GM23338 (cell line): ENCODE data around the gene PPDPF. TPM values are rescaled to one million over a fixed set of nuclear protein-coding genes. Genes with fewer than 3 reads are reported as not detected.
"Not testable (repeated sequence)": the region's sequence is repeated elsewhere in the genome, so short reads cannot be mapped to it uniquely, and the experiment has no call there.

Experiments used
- ATAC-seq: fragments of 200-7000 bp; cut with Tn5 transposase; 3 replicates; pipeline ENCODE4 v1.9.1; 2020
- DNase-seq: peaks from one replicate; pipeline ENCODE4 v3.0.0-alpha.2; 2015; ENCODE audit warnings: low spot score
- H2AFZ ChIP-seq: fragments of 200-600 bp; sonication (generic); 2 replicates; pipeline ENCODE4 v1.8.0; 2016; ENCODE audit warnings: antibody characterized with exemption, mild to moderate bottlenecking, moderate library complexity
- H3F3A ChIP-seq: fragments of 200-600 bp; sonication (generic); replicated peaks from 2 replicates; pipeline ENCODE4 v1.8.0; 2017; ENCODE audit warnings: antibody characterized with exemption, mixed run types, low read depth
- H3K27ac ChIP-seq: fragments of 200-600 bp; sonication (generic); 2 replicates; pipeline ENCODE4 v1.6.1; 2016; ENCODE audit warnings: low read depth
- H3K27me3 ChIP-seq: fragments of 200-600 bp; sonication (generic); 2 replicates; pipeline ENCODE4 v1.8.0; 2016; ENCODE audit warnings: mild to moderate bottlenecking, mixed run types, moderate library complexity; ENCODE audit not compliant: insufficient read depth
- H3K36me3 ChIP-seq: fragments of 200-600 bp; sonication (generic); 2 replicates; pipeline ENCODE4 v1.8.0; 2016; ENCODE audit warnings: mild to moderate bottlenecking; ENCODE audit not compliant: insufficient read depth
- H3K4me1 ChIP-seq: fragments of 200-600 bp; sonication (generic); 2 replicates; pipeline ENCODE4 v1.8.0; 2016; ENCODE audit warnings: mild to moderate bottlenecking, moderate library complexity; ENCODE audit not compliant: insufficient read depth
- H3K4me2 ChIP-seq: fragments of 200-600 bp; sonication (generic); 2 replicates; pipeline ENCODE4 v1.7.1; 2017; ENCODE audit warnings: mixed run types
- H3K4me3 ChIP-seq: fragments of 200-600 bp; sonication (generic); 2 replicates; pipeline ENCODE4 v1.6.1; 2016; ENCODE audit warnings: mixed run types
- H3K79me2 ChIP-seq: fragments of 200-600 bp; sonication (generic); replicated peaks from 2 replicates; pipeline ENCODE4 v1.8.0; 2017; ENCODE audit warnings: mild to moderate bottlenecking; ENCODE audit not compliant: insufficient read depth
- H3K9me2 ChIP-seq: fragments of 200-600 bp; sonication (generic); 2 replicates; pipeline ENCODE4 v1.8.0; 2017; ENCODE audit not compliant: insufficient read depth
- H4K20me1 ChIP-seq: fragments of 200-600 bp; sonication (generic); replicated peaks from 2 replicates; pipeline ENCODE4 v1.8.0; 2017; ENCODE audit warnings: mild to moderate bottlenecking; ENCODE audit not compliant: insufficient read depth
- H3K27ac Mint-ChIP-seq: 2 replicates; pipeline ENCODE4 v1.8.0; 2020; ENCODE audit warnings: inconsistent platforms, mild to moderate bottlenecking, moderate library complexity, mixed read lengths
- H3K27me3 Mint-ChIP-seq: 3 replicates; pipeline ENCODE4 v1.8.0; 2022; ENCODE audit warnings: low read depth, mild to moderate bottlenecking, moderate library complexity, mixed read lengths, inconsistent platforms; ENCODE audit not compliant: insufficient read depth, poor library complexity
- H3K36me3 Mint-ChIP-seq: 3 replicates; pipeline ENCODE4 v1.8.0; 2021; ENCODE audit warnings: low read depth, mild to moderate bottlenecking, inconsistent platforms, moderate library complexity, mixed read lengths
- H3K4me1 Mint-ChIP-seq: 3 replicates; pipeline ENCODE4 v1.8.0; 2020; ENCODE audit warnings: mild to moderate bottlenecking, inconsistent platforms, mixed read lengths
- H3K4me3 Mint-ChIP-seq: 3 replicates; pipeline ENCODE4 v1.8.0; 2021; ENCODE audit warnings: moderate library complexity, mild to moderate bottlenecking, inconsistent platforms, mixed read lengths
- H3K9me3 Mint-ChIP-seq: 3 replicates; pipeline ENCODE4 v1.8.0; 2020; ENCODE audit warnings: moderate library complexity, mild to moderate bottlenecking, inconsistent platforms, mixed read lengths
- EZH2 ChIP-seq: fragments of 200-600 bp; sonication (generic); IDR thresholded peaks from one replicate; pipeline ENCODE4 v1.8.0; 2017; ENCODE audit warnings: antibody characterized with exemption, mild to moderate bottlenecking, low read depth; ENCODE audit not compliant: unreplicated experiment
- STAT1 ChIP-seq: IDR thresholded peaks from one replicate; pipeline ENCODE4 v1.6.1; 2016; ENCODE audit warnings: antibody characterized with exemption; ENCODE audit not compliant: unreplicated experiment
- ZNF114 ChIP-seq: fragments of 250-450 bp; sonication (Bioruptor Pico); IDR thresholded peaks from 2 replicates; pipeline ENCODE4 v1.5.0; 2020; ENCODE audit warnings: mild to moderate bottlenecking, moderate library complexity
- polyA plus RNA-seq: library from polyadenylated mRNA; unstranded; fragments of >200 nt; fragmentation: Nextera tagmentation; extraction: Ambion mirVana; gene quantifications from 2 replicates; pipeline ENCODE4 v1.2.1, GENCODE V29; 2016
- total RNA-seq: library from RNA; depleted of rRNA; stranded (reverse); fragments of >200 nt; shearing (Covaris generic); gene quantifications from 2 replicates; pipeline ENCODE4 v1.2.3, GENCODE V29; 2014
- TF ChIP-seq, protein P1 (sequence below): IDR thresholded peaks from 2 replicates; pipeline ENCODE4 v1.6.1; 2016; ENCODE audit warnings: antibody characterized with exemption
- TF ChIP-seq, protein P2 (sequence below): IDR thresholded peaks from one replicate; pipeline ENCODE4 v1.6.1; 2018; ENCODE audit warnings: antibody characterized with exemption; ENCODE audit not compliant: unreplicated experiment

Gene PPDPF
- total and polyA plus RNA-seq, 2 experiments from 2014 or later, result 83.9 to 141 TPM

DNA sequence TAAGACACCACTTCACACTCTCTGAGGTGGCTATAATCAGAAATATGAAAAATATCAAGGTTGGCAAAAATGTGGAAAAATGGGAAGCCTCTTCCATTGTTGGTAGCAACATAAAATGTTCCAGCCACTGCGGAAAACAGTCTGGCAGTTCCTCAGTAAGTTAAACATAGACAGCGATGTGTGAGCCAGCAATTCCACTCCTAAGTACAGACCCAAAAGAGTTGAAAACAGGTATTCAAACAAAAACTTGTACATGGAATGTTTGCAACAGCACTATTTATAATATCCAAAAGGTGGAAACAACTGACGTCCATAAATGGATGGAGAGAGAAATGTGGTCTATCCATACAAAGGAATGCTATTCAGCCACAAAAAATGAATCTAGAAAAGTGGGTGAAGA, 7.4 kb upstream of the PPDPF start:
- H3K4me1 Mint-ChIP-seq, result peaks cover 7% of the 10 kb centered on the region
- no peaks in the 10 kb centered on the region for H3K36me3 ChIP-seq
- no peaks in the 10 kb centered on the region for H3K27me3 ChIP-seq
- ATAC-seq (no peak), DNase-seq (no peak)
- H3K4me3 Mint-ChIP-seq, result no peak overlapping the region
- 0 out of 2 replicates have a peak, but pooled peaks cover 3% of the 10 kb centered on the region for H3F3A ChIP-seq
- no peak overlapping the region for H3K27ac ChIP-seq
- no peaks in the 10 kb centered on the region; the same call in 1 of the 2 replicates for H3K4me1 ChIP-seq
- no peak overlapping the region for H3K4me3 ChIP-seq
- H2AFZ ChIP-seq, result no peak overlapping the region
- TF ChIP-seq STAT1, result no peak
- TF ChIP-seq, protein P1, sequence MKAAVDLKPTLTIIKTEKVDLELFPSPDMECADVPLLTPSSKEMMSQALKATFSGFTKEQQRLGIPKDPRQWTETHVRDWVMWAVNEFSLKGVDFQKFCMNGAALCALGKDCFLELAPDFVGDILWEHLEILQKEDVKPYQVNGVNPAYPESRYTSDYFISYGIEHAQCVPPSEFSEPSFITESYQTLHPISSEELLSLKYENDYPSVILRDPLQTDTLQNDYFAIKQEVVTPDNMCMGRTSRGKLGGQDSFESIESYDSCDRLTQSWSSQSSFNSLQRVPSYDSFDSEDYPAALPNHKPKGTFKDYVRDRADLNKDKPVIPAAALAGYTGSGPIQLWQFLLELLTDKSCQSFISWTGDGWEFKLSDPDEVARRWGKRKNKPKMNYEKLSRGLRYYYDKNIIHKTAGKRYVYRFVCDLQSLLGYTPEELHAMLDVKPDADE, result no peak
- TF ChIP-seq, protein P2, sequence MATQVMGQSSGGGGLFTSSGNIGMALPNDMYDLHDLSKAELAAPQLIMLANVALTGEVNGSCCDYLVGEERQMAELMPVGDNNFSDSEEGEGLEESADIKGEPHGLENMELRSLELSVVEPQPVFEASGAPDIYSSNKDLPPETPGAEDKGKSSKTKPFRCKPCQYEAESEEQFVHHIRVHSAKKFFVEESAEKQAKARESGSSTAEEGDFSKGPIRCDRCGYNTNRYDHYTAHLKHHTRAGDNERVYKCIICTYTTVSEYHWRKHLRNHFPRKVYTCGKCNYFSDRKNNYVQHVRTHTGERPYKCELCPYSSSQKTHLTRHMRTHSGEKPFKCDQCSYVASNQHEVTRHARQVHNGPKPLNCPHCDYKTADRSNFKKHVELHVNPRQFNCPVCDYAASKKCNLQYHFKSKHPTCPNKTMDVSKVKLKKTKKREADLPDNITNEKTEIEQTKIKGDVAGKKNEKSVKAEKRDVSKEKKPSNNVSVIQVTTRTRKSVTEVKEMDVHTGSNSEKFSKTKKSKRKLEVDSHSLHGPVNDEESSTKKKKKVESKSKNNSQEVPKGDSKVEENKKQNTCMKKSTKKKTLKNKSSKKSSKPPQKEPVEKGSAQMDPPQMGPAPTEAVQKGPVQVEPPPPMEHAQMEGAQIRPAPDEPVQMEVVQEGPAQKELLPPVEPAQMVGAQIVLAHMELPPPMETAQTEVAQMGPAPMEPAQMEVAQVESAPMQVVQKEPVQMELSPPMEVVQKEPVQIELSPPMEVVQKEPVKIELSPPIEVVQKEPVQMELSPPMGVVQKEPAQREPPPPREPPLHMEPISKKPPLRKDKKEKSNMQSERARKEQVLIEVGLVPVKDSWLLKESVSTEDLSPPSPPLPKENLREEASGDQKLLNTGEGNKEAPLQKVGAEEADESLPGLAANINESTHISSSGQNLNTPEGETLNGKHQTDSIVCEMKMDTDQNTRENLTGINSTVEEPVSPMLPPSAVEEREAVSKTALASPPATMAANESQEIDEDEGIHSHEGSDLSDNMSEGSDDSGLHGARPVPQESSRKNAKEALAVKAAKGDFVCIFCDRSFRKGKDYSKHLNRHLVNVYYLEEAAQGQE, result no peak
- no peak for TF ChIP-seq ZNF114 (CRISPR knock-in tag)
- TF ChIP-seq EZH2, result no peak
- H3K9me3 Mint-ChIP-seq, result peaks cover 19% of the 10 kb centered on the region
- H3K4me2 ChIP-seq, result no peak overlapping the region
- peaks cover 5% of the 10 kb centered on the region for H3K27me3 Mint-ChIP-seq
- H3K79me2 ChIP-seq, result no peaks in the 10 kb centered on the region
- H3K36me3 Mint-ChIP-seq, result peaks cover 13% of the 10 kb centered on the region
- no peaks in the 10 kb centered on the region for H4K20me1 ChIP-seq
- no peak overlapping the region for H3K27ac Mint-ChIP-seq
- no peaks in the 10 kb centered on the region for H3K9me2 ChIP-seq

DNA sequence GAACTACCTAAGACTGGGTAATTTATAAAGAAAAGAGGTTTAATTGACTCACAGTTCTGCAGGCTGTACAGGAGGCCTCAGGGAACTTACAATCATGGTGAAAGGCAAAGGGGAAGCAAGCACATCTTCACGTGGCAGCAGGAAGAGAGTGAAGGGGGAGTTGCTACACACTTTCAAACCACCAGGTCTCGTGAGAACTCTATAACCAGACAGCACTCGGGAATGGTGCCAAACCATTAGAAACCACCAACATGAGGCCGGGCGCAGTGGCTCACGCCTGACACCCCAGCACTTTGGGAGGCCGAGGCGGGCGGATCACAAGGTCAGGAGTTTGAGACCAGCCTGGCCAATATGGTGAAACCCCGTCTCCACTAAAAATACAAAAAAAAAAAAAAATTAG, 6.0 kb upstream of the PPDPF start:
- DNase-seq, H2AFZ ChIP-seq, H3K4me2 ChIP-seq, ATAC-seq, H3K36me3 Mint-ChIP-seq, H3K36me3 ChIP-seq, H3K27me3 Mint-ChIP-seq, H3K27ac Mint-ChIP-seq, H3K79me2 ChIP-seq, H3K27me3 ChIP-seq, H3K4me1 ChIP-seq, H3K4me3 Mint-ChIP-seq, H4K20me1 ChIP-seq, H3K27ac ChIP-seq, H3F3A ChIP-seq, H3K4me3 ChIP-seq, H3K9me2 ChIP-seq: not testable (repeated sequence)
- Mint-ChIP-seq H3K9me3 (peaks cover 14% of the 10 kb centered on the region; the same call in 2 of the 3 replicates), H3K4me1 (peaks cover 13% of the 10 kb centered on the region)
